GM10266 (cell line): Measurements from ENCODE around the gene SHISA3.

Experiments used
- DNase-seq: peaks from one replicate; pipeline ENCODE4 v3.0.0; 2012; ENCODE audit errors: extremely low spot score
- CTCF ChIP-seq: IDR thresholded peaks from 2 replicates; pipeline ENCODE4 v1.5.1; 2012; ENCODE audit warnings: mild to moderate bottlenecking, low read depth; ENCODE audit not compliant: control insufficient read depth, insufficient read depth; ENCODE audit errors: missing control alignments

The SHISA3 gene

GRCh38 chr4:42442601-42443000 is 45.3 kb downstream of the SHISA3 start:
- TF ChIP-seq CTCF = no peak
- no peak for DNase-seq

GRCh38 chr4:42445038-42445437 is 47.8 kb downstream of the SHISA3 start:
- no peak for TF ChIP-seq CTCF
- DNase-seq = no peak

GRCh38 chr4:42446823-42447222 is 49.5 kb downstream of the SHISA3 start:
- no peak for TF ChIP-seq CTCF
- no peak for DNase-seq
